ENCODE results near the gene SLC13A5. TPM values are rescaled to one million over a fixed set of nuclear protein-coding genes. Genes with fewer than 3 reads are reported as not detected.

Gene SLC13A5
- total RNA-seq, 1 donor from 2014 or later = not detected

DNA sequence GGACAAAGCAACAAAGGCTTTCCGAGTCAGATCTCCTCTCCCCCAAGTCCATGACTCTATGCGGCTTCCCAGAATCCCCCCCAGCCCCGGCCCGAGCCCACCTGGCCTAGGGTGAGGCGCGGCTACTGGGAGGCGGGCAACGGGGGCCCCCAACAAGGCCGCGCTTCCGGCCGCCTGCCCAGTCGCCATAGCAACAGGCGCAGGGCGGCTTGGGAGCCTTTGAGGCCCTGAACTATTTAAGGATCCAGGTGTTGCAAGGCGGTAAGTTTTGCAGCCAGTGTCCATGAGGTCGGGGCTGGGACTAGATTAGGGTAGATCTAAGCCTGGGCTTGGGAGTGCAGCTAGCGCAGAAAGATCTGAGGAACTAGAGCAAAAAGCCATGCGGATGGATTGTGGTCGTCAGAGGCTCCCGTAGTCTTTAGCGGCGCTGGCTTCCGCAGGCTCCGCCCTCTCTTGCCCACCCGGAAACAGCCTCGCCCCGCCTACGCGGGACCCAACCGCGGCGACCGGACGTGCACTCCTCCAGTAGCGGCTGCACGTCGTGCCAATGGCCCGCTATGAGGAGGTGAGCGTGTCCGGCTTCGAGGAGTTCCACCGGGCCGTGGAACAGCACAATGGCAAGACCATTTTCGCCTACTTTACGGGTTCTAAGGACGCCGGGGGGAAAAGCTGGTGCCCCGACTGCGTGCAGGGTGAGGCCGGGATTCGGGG is 72.5 kb downstream of the SLC13A5 start, which contains the start of the genes KIAA0753 and TXNDC17:
KIAA0753 (minus strand) TSS at position 176 of the 711 bp plus-strand sequence. CDS start 5,608 bp downstream, outside the sequence.
TXNDC17 (plus strand) TSS at position 525 of the 711 bp plus-strand sequence; CDS start at position 548, 23 bp downstream.
- H3K36me3 ChIP-seq = peaks cover 28% of the 10 kb centered on the region
- H3K27ac ChIP-seq = peak within 1 kb of the TSS; percentile 92
- H3K4me3 ChIP-seq = peak within 1 kb of the TSS; percentile 99
- peak; percentile 96 for ATAC-seq
- no peaks in the 10 kb centered on the region for H3K9me3 ChIP-seq
- no peaks in the 10 kb centered on the region for H3K27me3 ChIP-seq
- DNase-seq = peak; percentile 97
- TF ChIP-seq, protein P1, sequence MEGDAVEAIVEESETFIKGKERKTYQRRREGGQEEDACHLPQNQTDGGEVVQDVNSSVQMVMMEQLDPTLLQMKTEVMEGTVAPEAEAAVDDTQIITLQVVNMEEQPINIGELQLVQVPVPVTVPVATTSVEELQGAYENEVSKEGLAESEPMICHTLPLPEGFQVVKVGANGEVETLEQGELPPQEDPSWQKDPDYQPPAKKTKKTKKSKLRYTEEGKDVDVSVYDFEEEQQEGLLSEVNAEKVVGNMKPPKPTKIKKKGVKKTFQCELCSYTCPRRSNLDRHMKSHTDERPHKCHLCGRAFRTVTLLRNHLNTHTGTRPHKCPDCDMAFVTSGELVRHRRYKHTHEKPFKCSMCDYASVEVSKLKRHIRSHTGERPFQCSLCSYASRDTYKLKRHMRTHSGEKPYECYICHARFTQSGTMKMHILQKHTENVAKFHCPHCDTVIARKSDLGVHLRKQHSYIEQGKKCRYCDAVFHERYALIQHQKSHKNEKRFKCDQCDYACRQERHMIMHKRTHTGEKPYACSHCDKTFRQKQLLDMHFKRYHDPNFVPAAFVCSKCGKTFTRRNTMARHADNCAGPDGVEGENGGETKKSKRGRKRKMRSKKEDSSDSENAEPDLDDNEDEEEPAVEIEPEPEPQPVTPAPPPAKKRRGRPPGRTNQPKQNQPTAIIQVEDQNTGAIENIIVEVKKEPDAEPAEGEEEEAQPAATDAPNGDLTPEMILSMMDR (IDR thresholded peaks at IDR 0.05) = no peak
- H3K4me1 ChIP-seq = peaks cover 29% of the 10 kb centered on the region
- intact Hi-C loops (cut with DNase I) = no loop called here

DNA sequence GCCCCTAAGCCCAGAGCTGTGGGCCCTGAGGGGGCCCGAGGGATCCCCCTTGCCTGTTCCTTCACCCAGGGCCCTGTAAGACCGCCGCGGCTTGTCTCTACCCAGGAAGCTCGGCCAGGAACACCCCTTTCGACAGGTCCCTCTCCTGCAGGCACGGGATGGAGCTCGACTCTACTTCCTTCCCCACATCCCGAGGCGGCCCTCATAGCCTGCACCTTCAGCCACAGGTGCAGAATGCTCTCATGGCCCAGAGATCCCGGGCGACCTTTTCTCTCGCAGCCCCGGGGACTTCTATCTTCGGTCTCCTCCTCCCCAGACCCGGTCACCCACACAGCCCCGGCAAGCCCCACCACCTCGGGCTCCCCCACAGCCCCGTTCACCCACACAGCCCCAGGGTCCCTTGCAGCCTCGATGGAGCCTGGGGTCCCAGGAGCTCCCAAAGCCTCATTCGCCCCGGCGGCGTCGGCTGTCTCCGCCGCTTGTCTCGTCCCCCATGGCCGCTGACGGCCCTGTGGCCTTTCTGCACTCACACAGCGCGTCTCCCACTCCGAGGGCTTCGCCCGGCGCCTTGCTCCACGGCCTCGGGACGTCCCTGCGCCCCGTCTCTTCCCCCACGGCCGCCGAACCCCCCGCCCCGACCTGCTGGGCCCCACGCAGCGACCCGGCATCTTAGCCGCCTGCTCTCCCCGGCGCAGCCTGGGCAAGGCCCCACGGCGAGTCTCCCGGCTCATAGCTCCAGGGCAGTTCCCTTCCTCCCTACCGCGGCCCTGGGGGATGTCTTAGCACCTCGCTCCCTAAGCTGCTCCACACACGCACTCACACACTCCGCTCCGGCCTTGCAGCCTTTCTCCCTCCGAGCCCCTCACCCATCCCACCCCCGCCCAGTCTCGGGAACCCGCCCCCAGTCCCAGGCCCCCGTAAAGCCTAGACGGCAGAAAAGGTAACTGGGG is 73.3 kb downstream of the SLC13A5 start:
- Histone ChIP-seq H3K36me3 (peaks cover 19% of the 10 kb centered on the region), H3K9me3 (no peaks in the 10 kb centered on the region), H3K4me1 (peaks cover 29% of the 10 kb centered on the region), H3K27ac (peak overlapping the region; percentile 92), H3K27me3 (no peaks in the 10 kb centered on the region), H3K4me3 (peak overlapping the region; percentile 99)
- TF ChIP-seq, protein P1 (IDR thresholded peaks at IDR 0.05) = no peak
- peak; percentile 82 for DNase-seq
- intact Hi-C loops (cut with DNase I) = no loop called here
- ATAC-seq = peak; percentile 54

DNA sequence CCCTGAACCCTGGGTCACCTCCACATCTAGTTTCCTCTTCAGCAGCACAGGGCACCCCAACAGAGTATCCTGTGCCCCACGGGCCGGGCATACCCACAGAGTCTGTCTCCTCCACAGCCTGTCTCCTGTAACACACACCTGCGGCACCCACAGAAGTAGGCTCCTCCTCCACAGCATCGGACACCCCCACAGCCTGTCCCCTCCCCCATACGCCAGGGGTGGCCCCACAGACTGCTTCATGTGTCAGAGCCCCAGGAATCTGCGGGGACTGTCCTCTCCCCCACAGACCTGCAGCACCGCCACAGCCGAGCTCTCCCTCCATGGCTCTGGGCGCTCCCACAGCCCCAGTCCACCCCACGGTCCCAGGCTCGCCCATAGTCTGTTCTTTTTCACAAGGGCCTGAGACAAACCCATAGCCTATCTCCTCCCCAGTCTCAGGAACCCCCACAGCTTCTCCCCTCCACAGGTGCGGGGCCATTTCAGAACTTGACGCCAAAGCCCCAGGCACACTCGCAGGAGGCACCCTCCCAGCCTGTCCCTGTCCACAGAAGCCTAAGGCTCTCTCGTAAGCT is 74.1 kb downstream of the SLC13A5 start:
- H3K27ac ChIP-seq = peak overlapping the region; percentile 92
- ATAC-seq = no peak
- TF ChIP-seq, protein P1 (IDR thresholded peaks at IDR 0.05) = no peak
- peaks cover 29% of the 10 kb centered on the region for H3K4me1 ChIP-seq
- DNase-seq = no peak
- no peaks in the 10 kb centered on the region for H3K27me3 ChIP-seq
- intact Hi-C loops (cut with DNase I) = no loop called here
- H3K36me3 ChIP-seq = peaks cover 17% of the 10 kb centered on the region
- H3K9me3 ChIP-seq = no peaks in the 10 kb centered on the region
- H3K4me3 ChIP-seq = peak overlapping the region; percentile 99

DNA sequence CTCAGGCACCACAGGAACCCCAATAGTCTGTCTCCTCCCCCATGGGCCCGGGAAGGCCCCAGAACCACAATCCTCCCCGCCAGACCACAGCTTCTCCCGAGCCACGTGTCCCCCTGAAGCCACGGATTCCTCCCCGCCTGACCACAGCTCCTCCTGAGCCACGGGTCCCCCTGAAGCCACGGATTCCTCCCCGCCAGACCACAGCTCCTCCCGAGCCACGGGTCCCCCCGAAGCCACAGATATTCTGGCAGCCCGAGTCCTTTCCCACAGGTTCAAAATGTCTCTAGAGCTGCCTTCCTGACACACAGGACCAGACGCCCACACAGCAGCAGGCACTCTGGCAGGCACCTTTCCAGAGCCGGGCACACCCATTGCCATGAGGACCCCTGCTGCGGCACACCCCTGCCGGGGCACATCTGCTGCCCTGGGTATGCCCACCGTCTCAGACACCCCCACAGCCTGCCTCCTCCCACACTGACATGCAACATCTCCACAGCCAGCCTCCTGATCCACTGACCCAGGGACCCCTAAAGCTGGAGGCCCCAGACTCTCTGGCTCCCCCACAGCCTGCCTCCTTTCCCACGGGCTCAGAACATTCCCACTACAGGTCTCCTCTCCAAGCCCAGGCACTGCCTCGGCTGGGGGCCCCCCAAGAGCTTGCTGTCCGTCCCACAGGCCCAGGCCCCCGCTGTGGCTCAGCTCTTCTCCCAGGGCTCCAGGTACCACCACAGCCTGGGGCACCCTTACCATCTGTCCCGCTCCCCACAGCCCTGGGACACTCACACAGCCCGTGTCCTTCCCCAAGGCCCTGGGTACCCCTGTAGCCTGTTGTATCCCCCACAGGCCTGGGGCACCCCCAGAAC is 74.9 kb downstream of the SLC13A5 start:
- TF ChIP-seq, protein P1 (IDR thresholded peaks at IDR 0.05) = no peak
- intact Hi-C loops (cut with DNase I) = no loop called here
- DNase-seq = no peak

DNA sequence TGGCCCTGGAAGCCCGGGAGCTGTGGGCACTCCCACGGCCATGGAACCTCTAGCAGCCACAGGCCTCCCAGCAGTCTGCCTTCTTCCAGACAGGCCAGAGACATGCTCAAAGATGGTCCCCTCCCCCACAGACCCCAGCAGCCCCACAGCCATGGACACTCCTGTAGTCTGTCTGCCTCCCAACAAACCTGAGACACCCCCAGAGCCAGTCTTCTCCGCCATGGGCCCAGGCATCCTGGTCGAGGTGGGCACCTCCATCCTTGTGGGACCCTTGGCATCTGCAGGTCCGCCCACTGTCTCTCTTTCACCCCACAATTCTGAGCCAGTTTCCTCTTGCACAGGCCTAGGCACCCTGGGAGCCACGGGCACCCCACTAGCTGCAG is 75.7 kb downstream of the SLC13A5 start:
- no peaks in the 10 kb centered on the region for H3K9me3 ChIP-seq
- intact Hi-C loops (cut with DNase I) = no loop called here
- no peak overlapping the region for H3K4me3 ChIP-seq
- H3K27ac ChIP-seq = no peak overlapping the region
- ATAC-seq (no peak), DNase-seq (no peak)
- H3K27me3 ChIP-seq = no peaks in the 10 kb centered on the region
- H3K36me3 ChIP-seq = peaks cover 19% of the 10 kb centered on the region
- TF ChIP-seq, protein P1 (IDR thresholded peaks at IDR 0.05) = no peak
- peaks cover 25% of the 10 kb centered on the region for H3K4me1 ChIP-seq

More for the DNA sequence above, 74.9 kb downstream of the SLC13A5 start:
- Histone ChIP-seq H3K4me1 (peaks cover 29% of the 10 kb centered on the region), H3K27me3 (no peaks in the 10 kb centered on the region), H3K4me3 (no peak overlapping the region), H3K9me3 (no peaks in the 10 kb centered on the region), H3K27ac (no peak overlapping the region), H3K36me3 (peaks cover 15% of the 10 kb centered on the region)
- ATAC-seq = no peak

Measured in upper lobe of right lung (tissue), 1 donor.